Measurements from ENCODE around the gene TP53I11. TPM values are rescaled to one million over a fixed set of nuclear protein-coding genes. Genes with fewer than 3 reads are reported as not detected.

TP53I11 gene
- total and polyA plus RNA-seq, 2 donors (not counting 1 experiment from before 2014, with no cell fraction given), result 25.0 to 229 TPM

GRCh38 chr11:44892843-44893242, 57.8 kb downstream of the TP53I11 start:
- Histone ChIP-seq H2AFZ (ENCODE audit: insufficient read depth, low read depth, low read length, poor library complexity, severe bottlenecking) (no peak overlapping the region), H4K20me1 (ENCODE audit: control insufficient read depth, insufficient read depth, low read length, poor library complexity, severe bottlenecking) (no peaks in the 10 kb centered on the region), H3K4me3 (ENCODE audit: control extremely low read depth in 1 of 5, extremely low read depth in 1 of 5, insufficient read depth in 1 of 5, low read depth in 2 of 5, low read length in 4 of 5) (no peak overlapping the region), H3K4me2 (replicated peaks; ENCODE audit: low read depth, low read length, poor library complexity, severe bottlenecking) (no peak overlapping the region), H3K27ac (ENCODE audit: low read length in 2 of 2) (no peak overlapping the region), H3K4me1 (ENCODE audit: control insufficient read depth in 2 of 2, insufficient read depth in 2 of 2, low read length in 2 of 2) (no peaks in the 10 kb centered on the region), H3K27me3 (replicated peaks in 1 of 4; ENCODE audit: control extremely low read depth in 1 of 4, control insufficient read depth in 3 of 4, insufficient read depth in 4 of 4, low read length in 3 of 4) (no peaks in the 10 kb centered on the region), H3K9ac (ENCODE audit: low read length) (no peak overlapping the region), H3K9me3 (ENCODE audit: control extremely low read depth in 1 of 3, control insufficient read depth in 2 of 3, insufficient read depth in 1 of 3, low read length in 2 of 3) (no peaks in the 10 kb centered on the region), H3K36me3 (replicated peaks in 1 of 2; ENCODE audit: control extremely low read depth in 1 of 2, control insufficient read depth in 1 of 2, extremely low read depth in 1 of 2, insufficient read depth in 2 of 2, low read length in 1 of 2) (no peaks in the 10 kb centered on the region), H3K79me2 (ENCODE audit: control insufficient read depth, insufficient read depth, low read length) (no peaks in the 10 kb centered on the region)
- TF ChIP-seq CTCF (IDR thresholded peaks at IDR 0.05), result no peak
- TF ChIP-seq EZH2 (IDR thresholded peaks at IDR 0.05; ENCODE audit: borderline replicate concordance, insufficient read depth, low read depth, low read length, poor library complexity, severe bottlenecking), result no peak
- 100% methylated on average over 5 of the region's 7 CpGs for WGBS (ENCODE audit: insufficient coverage)
- H3K27ac Mint-ChIP-seq, result no peak overlapping the region
- H3K27me3 Mint-ChIP-seq, result peaks cover 3% of the 10 kb centered on the region
- ATAC-seq (ENCODE audit: low read depth), result no peak
- no peak for DNase-seq
- intact Hi-C loops (cut with micrococcal nuclease), result no loop called here
- ChIA-PET CTCF (no interaction called here), POLR2A (no interaction called here)
- no peaks in the 10 kb centered on the region for H3K9me3 Mint-ChIP-seq (ENCODE audit: insufficient read depth)
- no peaks in the 10 kb centered on the region for H3K4me1 Mint-ChIP-seq
- H3K4me3 Mint-ChIP-seq, result no peak overlapping the region

- Histone ChIP-seq H4K20me1 (ENCODE audit: control insufficient read depth, insufficient read depth, low read length, poor library complexity, severe bottlenecking) (no peaks in the 10 kb centered on the region), H3K4me1 (ENCODE audit: control insufficient read depth in 2 of 2, insufficient read depth in 2 of 2, low read length in 2 of 2) (no peaks in the 10 kb centered on the region), H3K4me2 (replicated peaks; ENCODE audit: low read depth, low read length, poor library complexity, severe bottlenecking) (no peak overlapping the region), H3K27me3 (replicated peaks in 1 of 4; ENCODE audit: control extremely low read depth in 1 of 4, control insufficient read depth in 3 of 4, insufficient read depth in 4 of 4, low read length in 3 of 4) (no peaks in the 10 kb centered on the region), H2AFZ (ENCODE audit: insufficient read depth, low read depth, low read length, poor library complexity, severe bottlenecking) (no peak overlapping the region), H3K27ac (ENCODE audit: low read length in 2 of 2) (no peak overlapping the region), H3K9me3 (ENCODE audit: control extremely low read depth in 1 of 3, control insufficient read depth in 2 of 3, insufficient read depth in 1 of 3, low read length in 2 of 3) (no peaks in the 10 kb centered on the region), H3K4me3 (ENCODE audit: control extremely low read depth in 1 of 5, extremely low read depth in 1 of 5, insufficient read depth in 1 of 5, low read depth in 2 of 5, low read length in 4 of 5) (no peak overlapping the region), H3K36me3 (replicated peaks in 1 of 2; ENCODE audit: control extremely low read depth in 1 of 2, control insufficient read depth in 1 of 2, extremely low read depth in 1 of 2, insufficient read depth in 2 of 2, low read length in 1 of 2) (no peaks in the 10 kb centered on the region), H3K9ac (ENCODE audit: low read length) (no peak overlapping the region), H3K79me2 (ENCODE audit: control insufficient read depth, insufficient read depth, low read length) (no peaks in the 10 kb centered on the region)
- no peak overlapping the region for H3K27ac Mint-ChIP-seq
- ATAC-seq (ENCODE audit: low read depth), result no peak
- H3K4me3 Mint-ChIP-seq, result no peak overlapping the region
- H3K9me3 Mint-ChIP-seq (ENCODE audit: insufficient read depth), result no peaks in the 10 kb centered on the region
- no peaks in the 10 kb centered on the region for H3K27me3 Mint-ChIP-seq
- POLR2A ChIA-PET, result no interaction called here
- TF ChIP-seq CTCF (IDR thresholded peaks at IDR 0.05), result no peak
- no peak for DNase-seq
- no peaks in the 10 kb centered on the region for H3K4me1 Mint-ChIP-seq
- 90% methylated on average over 1 of the region's 1 CpG for WGBS (ENCODE audit: insufficient coverage)
- CTCF ChIA-PET, result no interaction called here
- intact Hi-C loops (cut with micrococcal nuclease), result no loop called here
Measured at GRCh38 chr11:44889266-44889665, 61.4 kb downstream of the TP53I11 start.

Data from B cell (primary cell).